Hematopoietic multipotent progenitor cell treated with erythropoietin and hydrocortisone succinate and interleukin-3 and kit ligand, for 8 days (in vitro differentiated cells): ENCODE data around the gene CYP8B1.

Source experiments
- DNase-seq: peaks from one replicate; pipeline ENCODE4 v3.0.0-alpha.2; 2015

CYP8B1 gene

GRCh38 chr3:42875325-42876151 lies at the start of gene CYP8B1:
Gene CYP8B1, minus strand, starts transcription at chr3:42875879. Its CDS starts 63 bp downstream, at chr3:42875816.
- no peak for DNase-seq

- no peak for DNase-seq
Measured at GRCh38 chr3:42923606-42924005, 47.9 kb upstream of the CYP8B1 start.

- DNase-seq, result no peak
Measured at GRCh38 chr3:42914771-42915515, 39.3 kb upstream of the CYP8B1 start.

- DNase-seq, result no peak
Measured at GRCh38 chr3:42911551-42911950, 35.9 kb upstream of the CYP8B1 start.

- DNase-seq, result no peak
Measured at GRCh38 chr3:42908675-42909074, 33.0 kb upstream of the CYP8B1 start.

- no peak for DNase-seq
Measured at GRCh38 chr3:42906848-42907183, 31.1 kb upstream of the CYP8B1 start.

GRCh38 chr3:42906070-42906847 lies 30.6 kb upstream of the CYP8B1 start, which contains the start of gene ZNF662:
Gene ZNF662, plus strand, starts transcription at chr3:42906142. Its CDS starts 1,973 bp downstream, at chr3:42908115.
- no peak for DNase-seq

GRCh38 chr3:42905740-42906069 lies 30.0 kb upstream of the CYP8B1 start:
- DNase-seq, result no peak

- DNase-seq, result no peak
Measured at GRCh38 chr3:42904076-42904475, 28.4 kb upstream of the CYP8B1 start.

GRCh38 chr3:42902257-42902656 lies 26.6 kb upstream of the CYP8B1 start:
- peak; percentile 28 for DNase-seq

- DNase-seq, result peak; percentile 19
Measured at GRCh38 chr3:42901073-42901415, 25.4 kb upstream of the CYP8B1 start.

GRCh38 chr3:42900226-42901072 lies 24.8 kb upstream of the CYP8B1 start:
- DNase-seq, result no peak

GRCh38 chr3:42898896-42899675 lies 23.4 kb upstream of the CYP8B1 start:
- no peak for DNase-seq

- no peak for DNase-seq
Measured at GRCh38 chr3:42895580-42895868, 19.8 kb upstream of the CYP8B1 start.

GRCh38 chr3:42894698-42895579 lies 19.3 kb upstream of the CYP8B1 start:
- peak; percentile 56 for DNase-seq

- no peak for DNase-seq
Measured at GRCh38 chr3:42892807-42893206, 17.1 kb upstream of the CYP8B1 start.

- DNase-seq, result peak; percentile 15
Measured at GRCh38 chr3:42892169-42892568, 16.5 kb upstream of the CYP8B1 start.

- DNase-seq, result no peak
Measured at GRCh38 chr3:42891042-42891441, 15.4 kb upstream of the CYP8B1 start.

- no peak for DNase-seq
Measured at GRCh38 chr3:42887084-42887483, 11.4 kb upstream of the CYP8B1 start.

- DNase-seq, result no peak
Measured at GRCh38 chr3:42886294-42886822, 10.7 kb upstream of the CYP8B1 start.

GRCh38 chr3:42884324-42884723 lies 8.6 kb upstream of the CYP8B1 start:
- no peak for DNase-seq
